Upper lobe of right lung (tissue), 1 donor: ENCODE data around the gene CHRNE. TPM values are rescaled to one million over a fixed set of nuclear protein-coding genes. Genes with fewer than 3 reads are reported as not detected.
A peak's percentile ranks its signal among the peaks of the same experiment; 100 is the strongest.

ENCODE experiments used
- ATAC-seq: fragments of 200-7000 bp; cut with Tn5 transposase; one replicate; pipeline ENCODE4 v1.9.1; 2020; ENCODE audit warnings: mild to moderate bottlenecking, moderate library complexity
- DNase-seq: peaks from one replicate; pipeline ENCODE4 v3.0.0-alpha.2; 2020
- H3K27ac ChIP-seq: fragments of 200-600 bp; one replicate; pipeline ENCODE4 v1.8.0; 2022
- H3K27me3 ChIP-seq: fragments of 200-600 bp; one replicate; pipeline ENCODE4 v1.8.0; 2022; ENCODE audit warnings: mild to moderate bottlenecking
- H3K36me3 ChIP-seq: fragments of 200-600 bp; one replicate; pipeline ENCODE4 v1.8.0; 2022
- H3K4me1 ChIP-seq: fragments of 200-600 bp; one replicate; pipeline ENCODE4 v1.8.0; 2022
- H3K4me3 ChIP-seq: fragments of 200-600 bp; one replicate; pipeline ENCODE4 v1.8.0; 2022; ENCODE audit warnings: mild to moderate bottlenecking
- H3K9me3 ChIP-seq: fragments of 200-600 bp; one replicate; pipeline ENCODE4 v1.8.0; 2022
- CTCF ChIP-seq: fragments of 200-600 bp; IDR thresholded peaks from one replicate; pipeline ENCODE4 v1.8.0; 2022; ENCODE audit warnings: antibody characterized with exemption
- intact Hi-C: fragments of 100-400 bp; cut with DNase I; formaldehyde crosslinking; loops from one replicate; pipeline ENCODE4 v1.11.0; 2022
- total RNA-seq: library from RNA; stranded (reverse); fragmentation: NEBNext Ultra II Directional; extraction: Animal tissue kit (Norgen Biotek cat#: 25700); gene quantifications from one replicate; pipeline ENCODE4 v1.2.1, GENCODE V29; 2021
- donor health status: DM: no; HTN: yes; CAD: no; lungs with severe emphysema.

CHRNE gene
- total RNA-seq, 1 donor from 2014 or later = 0.98 TPM

- no peak for DNase-seq
- no peak for TF ChIP-seq CTCF
- ATAC-seq = no peak
- H3K4me3 ChIP-seq = no peak overlapping the region
- no peaks in the 10 kb centered on the region for H3K27me3 ChIP-seq
- H3K4me1 ChIP-seq = peaks cover 19% of the 10 kb centered on the region
- no peaks in the 10 kb centered on the region for H3K36me3 ChIP-seq
- H3K9me3 ChIP-seq = no peaks in the 10 kb centered on the region
- intact Hi-C loops = no loop called here
- no peak overlapping the region for H3K27ac ChIP-seq
Measured at GRCh38 chr17:4863321-4863720, 39.6 kb downstream of the CHRNE start.

GRCh38 chr17:4862720-4863119, 40.2 kb downstream of the CHRNE start:
- Histone ChIP-seq H3K9me3 (no peaks in the 10 kb centered on the region), H3K4me1 (peaks cover 23% of the 10 kb centered on the region), H3K27me3 (no peaks in the 10 kb centered on the region), H3K27ac (no peak overlapping the region), H3K4me3 (no peak overlapping the region), H3K36me3 (no peaks in the 10 kb centered on the region)
- TF ChIP-seq CTCF = no peak
- no peak for DNase-seq
- no peak for ATAC-seq
- intact Hi-C loops = no loop called here

- intact Hi-C loops = no loop called here
- no peak for ATAC-seq
- TF ChIP-seq CTCF = no peak
- Histone ChIP-seq H3K27ac (no peak overlapping the region), H3K4me1 (peaks cover 37% of the 10 kb centered on the region), H3K9me3 (no peaks in the 10 kb centered on the region), H3K4me3 (no peak overlapping the region), H3K27me3 (no peaks in the 10 kb centered on the region), H3K36me3 (no peaks in the 10 kb centered on the region)
- DNase-seq = no peak
Measured at GRCh38 chr17:4861052-4861451, 41.8 kb downstream of the CHRNE start.

- ATAC-seq (no peak), DNase-seq (no peak)
Measured at GRCh38 chr17:4860651-4861050, 42.2 kb downstream of the CHRNE start.

GRCh38 chr17:4859816-4860625, 42.9 kb downstream of the CHRNE start:
- no peak for ATAC-seq
- DNase-seq = no peak
- intact Hi-C loops = no loop called here
- peak overlapping the region; percentile 38 for H3K27ac ChIP-seq
- no peaks in the 10 kb centered on the region for H3K9me3 ChIP-seq
- no peaks in the 10 kb centered on the region for H3K36me3 ChIP-seq
- no peak for TF ChIP-seq CTCF
- no peak overlapping the region for H3K4me3 ChIP-seq
- H3K4me1 ChIP-seq = peaks cover 42% of the 10 kb centered on the region
- H3K27me3 ChIP-seq = no peaks in the 10 kb centered on the region

More at GRCh38 chr17:4860651-4861050, 42.2 kb downstream of the CHRNE start:
- Histone ChIP-seq H3K9me3 (no peaks in the 10 kb centered on the region), H3K27me3 (no peaks in the 10 kb centered on the region), H3K4me1 (peaks cover 41% of the 10 kb centered on the region), H3K36me3 (no peaks in the 10 kb centered on the region), H3K4me3 (no peak overlapping the region), H3K27ac (peak overlapping the region; percentile 31)
- no peak for TF ChIP-seq CTCF
- intact Hi-C loops = no loop called here
